NK-92 treated with Interleukin-12 subunit alpha and Interleukin-12 subunit beta, amount 100 ng/mL, for 24 hours (cell line): Measurements from ENCODE around the gene TGOLN2.

Experiments used
- DNase-seq: peaks from one replicate; lab custom pipeline; 2025; lab: John Stamatoyannopoulos, UW

Gene TGOLN2

DNA sequence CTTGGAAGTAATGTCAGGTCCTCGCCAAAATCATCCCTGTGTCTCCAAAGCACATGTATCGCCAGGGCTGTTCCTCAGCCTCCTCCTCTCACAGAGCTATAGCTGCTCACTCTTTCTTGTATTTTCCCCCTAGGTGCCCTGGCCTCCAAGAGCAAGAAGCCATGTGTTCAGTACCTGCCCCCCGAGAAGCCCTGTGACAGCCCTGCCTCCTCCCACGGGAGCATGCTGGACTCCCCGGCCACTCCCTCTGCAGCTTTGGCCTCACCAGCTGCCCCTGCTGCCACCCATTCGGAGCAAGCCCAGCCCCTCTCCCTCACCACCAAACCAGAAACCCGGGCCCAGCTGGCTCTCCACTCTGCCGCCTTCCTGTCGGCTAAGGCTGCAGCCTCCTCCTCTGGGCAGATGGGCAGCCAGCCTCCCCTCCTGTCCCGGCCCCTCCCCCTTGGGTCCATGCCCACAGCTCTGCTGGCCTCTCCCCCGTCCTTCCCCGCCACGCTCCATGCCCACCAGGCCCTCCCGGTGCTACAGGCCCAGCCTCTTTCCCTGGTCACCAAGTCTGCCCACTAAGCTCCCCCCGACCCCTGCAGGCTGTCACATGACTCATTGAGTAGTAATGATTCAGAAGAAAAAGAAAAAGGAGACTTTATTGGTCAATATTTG, 18.8 kb downstream of the TGOLN2 start:
- DNase-seq, result no peak

DNA sequence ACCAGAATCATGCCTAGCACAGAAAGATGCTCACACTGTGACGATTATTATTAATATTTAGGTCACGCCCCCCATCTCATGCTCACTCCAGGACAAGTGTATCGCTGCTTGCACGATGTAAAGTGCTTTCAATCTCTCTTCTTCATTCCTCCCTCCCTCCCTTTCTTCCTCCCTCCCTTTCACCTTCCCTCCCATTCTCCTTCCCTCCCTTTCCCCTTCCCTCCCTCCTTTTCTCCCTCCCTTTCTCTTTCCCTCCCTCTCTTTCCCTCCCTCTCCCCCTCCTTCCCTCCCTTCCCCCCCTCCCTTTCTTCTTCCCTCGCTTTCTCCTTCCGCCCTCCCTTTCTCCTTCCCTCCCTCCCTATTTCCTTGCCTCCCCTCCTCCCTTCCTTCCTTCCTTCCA, 19.6 kb downstream of the TGOLN2 start:
- DNase-seq, result no peak

DNA sequence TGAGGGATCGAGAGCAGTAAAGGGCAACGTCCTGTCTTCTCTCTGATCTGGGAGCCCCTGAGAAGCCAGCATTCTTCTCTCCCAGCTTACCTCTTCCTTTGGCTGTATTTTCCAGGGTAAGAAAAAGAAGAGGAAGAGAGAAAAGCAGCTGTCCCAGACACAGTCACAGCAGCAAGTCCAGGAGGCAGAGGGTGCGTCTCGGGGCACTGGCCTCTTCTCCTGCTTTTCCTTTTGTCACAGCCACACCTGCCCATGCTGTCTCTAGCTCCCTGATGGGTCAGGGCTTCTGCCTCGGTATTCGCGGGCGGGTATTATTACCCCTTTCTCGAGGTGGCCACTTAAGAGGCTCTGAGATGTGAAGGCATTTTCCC, 20.3 kb downstream of the TGOLN2 start:
- no peak for DNase-seq

DNA sequence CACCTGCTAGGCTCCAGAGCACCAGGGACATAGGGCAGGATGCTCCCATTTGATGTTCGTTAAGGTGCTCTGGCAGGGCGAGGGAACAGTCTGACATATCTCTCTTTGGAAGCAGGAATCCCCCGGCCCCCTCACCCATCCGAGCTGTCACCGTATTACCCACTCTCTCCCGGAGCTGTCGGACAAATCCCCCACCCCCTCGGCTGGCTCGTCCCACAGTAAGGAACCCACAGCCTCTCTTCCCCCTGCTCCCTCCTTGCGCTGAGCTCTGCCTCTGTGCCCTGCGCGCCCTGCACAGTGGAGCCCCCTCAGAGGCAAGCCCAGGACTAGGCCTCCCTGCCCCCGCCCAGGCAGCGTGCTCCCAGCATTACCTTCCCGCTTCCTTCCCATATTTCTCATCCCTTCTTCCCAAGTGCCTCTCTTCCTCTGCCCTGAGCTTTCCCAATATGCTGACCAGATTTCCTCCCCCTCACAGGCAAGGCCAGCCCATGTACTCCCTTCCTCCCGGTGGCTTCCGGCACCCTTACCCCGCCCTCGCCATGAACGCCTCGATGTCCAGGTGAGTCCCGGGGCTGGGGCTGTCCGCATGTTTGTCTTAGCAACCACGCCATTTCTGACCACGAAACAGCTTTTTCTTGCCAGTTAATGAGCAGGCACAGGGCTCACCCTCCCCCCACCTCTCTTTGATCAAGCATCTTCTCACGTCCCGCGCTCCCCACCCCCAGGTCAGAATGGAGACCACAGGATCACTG, 23.8 kb downstream of the TGOLN2 start:
- DNase-seq, result no peak

DNA sequence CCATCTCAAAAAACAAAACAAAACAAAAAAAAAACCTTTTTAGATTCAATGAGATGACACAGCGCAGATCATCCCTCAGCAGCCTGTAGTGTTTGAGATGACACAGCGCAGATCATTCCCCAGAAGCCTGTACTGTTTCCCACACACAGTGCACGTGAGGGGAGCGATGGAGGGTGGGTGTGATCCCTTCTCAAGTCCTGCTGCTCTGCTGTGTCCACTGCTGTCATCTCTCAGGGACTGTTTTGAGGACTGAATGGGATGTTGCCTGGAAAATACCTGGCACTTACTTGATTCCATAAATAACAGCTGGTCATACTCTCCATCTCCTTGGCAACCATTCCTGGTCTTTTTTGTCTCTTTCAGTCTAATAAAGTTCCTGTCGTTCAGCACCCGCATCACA, 25.7 kb downstream of the TGOLN2 start:
- no peak for DNase-seq

DNA sequence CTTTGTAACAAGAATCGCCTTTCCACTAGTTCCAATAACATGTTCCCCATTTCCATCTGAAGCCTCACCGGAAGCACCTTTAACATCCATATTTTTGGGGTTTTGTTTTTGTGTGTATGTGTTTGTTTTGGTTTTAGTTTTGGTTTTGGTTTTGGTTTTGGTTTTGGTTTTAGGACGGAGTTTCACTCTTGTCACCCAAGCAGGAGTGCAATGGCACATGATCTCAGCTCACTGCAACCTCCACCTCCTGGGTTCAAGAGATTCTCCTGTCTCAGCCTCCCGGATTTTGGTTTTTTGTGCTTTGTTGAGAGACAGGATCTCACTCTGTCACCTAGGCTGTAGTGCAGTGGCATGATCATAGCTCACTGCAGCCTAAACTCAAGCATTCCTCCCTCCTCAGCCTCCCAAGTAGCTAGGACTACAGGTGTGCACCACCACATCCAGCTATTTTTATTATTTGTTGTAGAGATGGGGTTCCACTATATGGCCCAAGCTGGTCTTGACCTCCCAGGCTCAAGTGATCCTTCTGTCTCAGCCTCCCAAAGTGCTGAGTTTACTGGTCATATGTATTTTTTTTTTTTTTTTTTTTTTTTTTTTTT, 36.3 kb downstream of the TGOLN2 start:
- no peak for DNase-seq

DNA sequence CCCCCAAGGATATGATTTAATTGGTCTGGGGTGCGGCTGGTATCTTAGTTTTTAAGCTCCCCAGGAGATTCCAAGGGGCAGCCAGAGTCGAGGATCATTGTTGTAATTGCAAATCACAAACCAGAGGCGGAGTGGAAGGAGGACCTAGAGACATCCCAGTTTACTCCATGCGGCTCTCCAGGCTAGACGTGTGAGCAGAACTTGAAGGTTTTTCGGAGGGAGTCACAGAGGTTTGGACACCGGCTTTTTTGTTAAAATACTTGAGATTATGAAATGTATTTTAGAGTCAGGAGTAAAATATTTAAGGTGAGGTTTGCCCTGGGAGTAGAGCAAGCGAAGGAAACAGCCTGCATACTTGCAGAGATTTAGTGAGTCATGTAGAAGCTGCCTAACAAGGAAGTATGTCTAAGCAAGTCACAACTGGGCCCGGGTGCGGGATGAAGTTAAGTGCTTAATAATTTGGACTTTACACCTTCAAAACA, 39.5 kb downstream of the TGOLN2 start:
- DNase-seq, result no peak

DNA sequence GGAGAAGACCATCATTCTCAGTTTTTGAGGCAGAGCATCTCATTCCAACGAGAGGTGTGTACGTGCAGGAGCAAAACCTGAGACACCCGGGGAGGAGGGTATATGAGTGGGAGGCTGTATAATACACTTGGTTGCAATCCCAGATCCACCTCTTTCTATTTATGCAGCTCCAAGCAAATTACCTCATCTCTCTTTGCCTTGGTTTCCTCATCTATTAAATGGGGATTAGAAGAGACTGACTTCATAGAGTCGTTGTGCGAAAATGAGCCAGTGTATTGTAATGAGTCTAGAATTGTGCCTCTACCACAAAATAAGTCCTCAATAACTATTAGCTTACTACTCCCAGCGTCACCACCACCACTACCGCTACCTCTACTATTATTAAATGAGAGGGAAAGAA, 40.1 kb downstream of the TGOLN2 start:
- DNase-seq, result no peak

DNA sequence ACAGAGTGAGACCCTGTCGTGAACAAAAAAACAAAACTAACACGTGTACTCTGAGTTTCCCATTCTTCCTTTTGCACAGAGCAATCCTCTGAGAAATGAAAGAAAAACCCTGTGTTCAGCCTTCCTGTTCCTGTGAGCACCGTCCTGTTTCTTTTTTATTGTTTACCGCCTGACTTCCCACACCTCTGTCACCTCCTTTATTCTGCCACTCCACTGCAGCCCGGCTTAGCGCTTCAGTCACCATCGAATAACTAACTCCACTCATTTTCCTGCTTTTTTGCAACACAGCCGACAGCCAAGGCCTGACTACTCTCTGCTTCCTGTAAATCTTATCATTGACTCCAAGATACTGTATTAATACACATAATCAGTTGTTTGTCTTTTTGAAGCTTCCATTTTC, 40.9 kb downstream of the TGOLN2 start:
- DNase-seq, result no peak

DNA sequence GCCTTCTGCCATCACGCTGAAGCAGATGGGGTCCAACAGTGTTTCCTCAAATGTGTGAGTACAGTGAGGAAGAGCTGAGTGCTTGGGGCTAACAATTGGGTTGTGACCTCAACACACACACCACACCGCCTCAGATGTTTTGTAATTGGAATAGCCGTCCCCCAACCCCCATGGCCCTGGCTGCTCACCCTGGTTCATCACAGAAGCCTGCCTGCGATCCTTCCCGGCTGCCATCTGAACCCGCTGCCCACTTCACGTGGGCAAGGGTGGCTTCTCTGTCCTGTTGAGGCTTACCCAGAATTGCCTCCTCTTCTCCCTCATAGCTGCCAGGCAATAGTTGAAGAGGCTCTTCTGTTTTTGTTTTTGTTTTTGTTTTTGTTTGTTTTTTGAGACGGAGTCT, 44.1 kb downstream of the TGOLN2 start:
- DNase-seq, result no peak

DNA sequence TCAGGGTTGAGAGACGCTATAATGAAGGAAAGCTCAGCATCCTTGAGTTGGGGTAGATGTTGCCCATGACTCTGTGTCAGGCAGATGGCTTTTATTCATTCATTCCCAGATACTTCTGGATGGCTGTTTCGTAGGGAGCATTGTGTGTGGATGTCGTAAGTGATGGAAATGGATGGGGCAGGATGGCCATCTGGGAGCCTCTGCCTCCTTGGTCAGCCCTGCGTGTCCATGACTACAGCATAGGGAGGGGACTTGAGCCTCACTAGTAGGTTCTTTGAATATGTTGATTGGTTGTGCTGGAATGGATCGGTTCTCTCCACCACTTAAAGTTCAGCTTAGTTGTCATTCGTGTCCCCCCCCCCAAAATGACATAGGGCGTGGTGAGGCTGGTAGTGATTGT, 44.9 kb downstream of the TGOLN2 start:
- DNase-seq, result no peak

DNA sequence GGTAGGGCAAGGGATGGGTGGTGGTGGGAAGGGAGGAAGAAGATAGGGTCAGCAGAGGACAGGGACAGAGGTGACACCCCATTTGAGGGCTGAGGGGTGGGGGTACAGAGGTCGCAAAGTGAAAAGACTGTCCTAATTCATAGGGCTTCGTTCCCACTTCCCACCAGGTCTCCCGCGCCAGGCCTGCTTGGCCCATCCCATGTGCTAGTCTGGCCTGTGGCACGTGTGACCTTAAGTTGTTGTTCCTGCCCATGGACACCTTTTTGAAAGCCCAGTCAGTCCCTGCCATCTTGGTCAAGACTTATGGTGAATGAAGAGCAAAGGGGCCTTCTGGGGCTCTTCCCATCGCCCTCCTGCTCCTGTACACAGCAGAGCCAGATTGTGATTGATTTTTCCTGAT, 46.2 kb downstream of the TGOLN2 start:
- no peak for DNase-seq

DNA sequence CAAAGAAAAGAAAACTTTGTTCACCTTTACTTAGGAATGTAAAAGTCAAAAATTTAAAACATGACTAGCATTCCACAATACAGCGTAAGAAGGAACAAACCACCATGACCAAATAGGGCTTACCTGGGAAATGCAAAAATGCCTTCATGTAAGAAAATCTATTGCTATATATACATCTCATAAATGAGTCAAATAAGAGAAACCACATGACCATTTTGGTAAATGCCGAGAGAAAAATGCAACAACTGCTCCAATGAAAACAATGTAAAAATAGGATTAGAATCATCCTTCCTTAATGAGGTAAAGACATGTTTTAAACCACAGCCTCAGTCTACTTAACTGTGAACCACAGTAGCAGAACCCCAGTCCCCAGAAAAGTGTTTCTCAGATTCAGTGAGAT, 49.4 kb downstream of the TGOLN2 start:
- no peak for DNase-seq

DNA sequence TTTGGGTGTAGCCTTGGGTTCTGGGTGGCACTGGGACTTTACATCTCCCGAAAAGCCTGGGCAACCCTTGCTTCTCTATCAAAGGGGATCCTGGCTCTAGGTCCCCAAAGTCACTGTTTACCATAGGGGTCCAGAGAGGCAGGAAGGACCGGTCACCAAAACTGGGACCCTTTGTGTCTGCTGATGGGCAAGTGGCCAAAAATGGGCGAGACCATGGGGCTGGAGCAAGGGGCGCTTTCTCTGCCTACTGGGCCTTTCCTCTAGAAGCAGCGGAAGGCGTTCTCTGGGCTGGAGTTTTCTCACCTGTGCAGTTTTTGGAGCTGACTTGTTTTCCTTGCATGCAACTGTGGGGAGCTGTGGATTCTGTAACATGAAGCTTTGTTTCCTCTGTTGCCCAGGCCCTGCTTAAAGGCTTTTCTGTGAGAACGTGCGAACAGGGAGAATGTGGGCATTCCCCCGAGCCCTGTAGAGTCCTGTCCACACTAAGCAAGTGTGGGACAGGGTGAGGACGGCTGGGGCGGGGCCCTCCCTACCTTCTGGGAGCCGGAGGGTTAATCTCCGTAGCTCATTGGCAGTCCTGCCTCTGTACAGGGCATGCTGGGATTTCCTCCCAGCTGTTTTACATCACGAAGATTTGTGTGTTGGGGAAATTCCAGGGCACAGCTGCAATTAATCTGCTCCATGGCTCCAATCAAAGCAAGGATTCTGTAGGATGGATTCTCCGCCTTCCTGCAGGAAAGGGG, 50.2 kb downstream of the TGOLN2 start:
- DNase-seq, result no peak

DNA sequence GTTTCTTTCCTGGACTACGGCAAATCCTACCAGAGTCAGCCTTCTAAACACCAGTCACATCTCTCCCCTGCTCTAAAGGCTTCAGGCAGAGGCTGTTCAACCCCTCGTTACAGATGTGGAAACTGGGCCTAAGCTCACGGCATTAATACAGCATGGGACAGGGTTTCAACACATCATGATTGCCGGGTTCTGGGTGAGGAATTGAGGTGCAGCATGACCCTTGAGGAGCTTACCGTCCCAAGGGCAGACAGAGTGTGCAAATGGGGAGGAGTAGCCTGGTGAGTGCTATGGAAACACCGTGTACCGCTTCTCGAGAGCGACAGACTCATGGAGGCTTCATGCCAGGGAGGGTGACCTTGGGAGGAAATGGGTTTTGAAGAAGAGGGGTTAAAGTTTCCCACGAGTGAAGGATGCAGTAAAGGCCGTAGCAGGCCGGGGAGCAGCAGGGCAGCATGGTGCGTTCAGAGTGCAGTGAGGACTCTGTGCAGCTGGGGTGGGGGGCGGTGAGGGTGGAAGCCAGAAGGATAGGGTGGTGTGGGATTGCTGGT, 51.1 kb downstream of the TGOLN2 start:
- no peak for DNase-seq

DNA sequence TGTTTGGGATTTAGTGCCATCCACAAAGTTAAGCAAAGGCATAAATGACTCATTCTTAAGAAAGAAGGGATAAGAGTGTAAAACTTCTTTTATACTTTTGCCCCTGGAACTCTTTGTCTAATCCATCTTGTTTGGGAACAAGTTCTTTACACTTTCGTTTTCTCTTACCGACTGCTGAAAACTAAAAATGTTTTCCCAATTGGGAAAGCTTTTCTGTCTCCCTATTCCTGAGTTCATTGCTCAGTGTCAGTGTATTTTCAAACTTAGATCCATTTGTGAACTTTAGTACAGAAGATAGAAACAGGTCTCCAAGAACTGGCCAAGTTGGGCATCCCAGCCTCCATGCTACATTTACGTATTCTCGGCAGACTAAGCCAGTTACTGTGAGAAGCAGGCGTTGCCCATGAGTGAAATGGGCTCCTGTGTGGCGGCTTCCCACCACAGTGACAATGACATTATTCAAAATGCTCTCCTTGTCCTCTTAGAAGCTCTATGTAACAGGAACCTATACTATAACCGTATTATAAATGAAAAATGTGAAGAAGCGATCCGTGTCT, 51.7 kb downstream of the TGOLN2 start:
- no peak for DNase-seq

DNA sequence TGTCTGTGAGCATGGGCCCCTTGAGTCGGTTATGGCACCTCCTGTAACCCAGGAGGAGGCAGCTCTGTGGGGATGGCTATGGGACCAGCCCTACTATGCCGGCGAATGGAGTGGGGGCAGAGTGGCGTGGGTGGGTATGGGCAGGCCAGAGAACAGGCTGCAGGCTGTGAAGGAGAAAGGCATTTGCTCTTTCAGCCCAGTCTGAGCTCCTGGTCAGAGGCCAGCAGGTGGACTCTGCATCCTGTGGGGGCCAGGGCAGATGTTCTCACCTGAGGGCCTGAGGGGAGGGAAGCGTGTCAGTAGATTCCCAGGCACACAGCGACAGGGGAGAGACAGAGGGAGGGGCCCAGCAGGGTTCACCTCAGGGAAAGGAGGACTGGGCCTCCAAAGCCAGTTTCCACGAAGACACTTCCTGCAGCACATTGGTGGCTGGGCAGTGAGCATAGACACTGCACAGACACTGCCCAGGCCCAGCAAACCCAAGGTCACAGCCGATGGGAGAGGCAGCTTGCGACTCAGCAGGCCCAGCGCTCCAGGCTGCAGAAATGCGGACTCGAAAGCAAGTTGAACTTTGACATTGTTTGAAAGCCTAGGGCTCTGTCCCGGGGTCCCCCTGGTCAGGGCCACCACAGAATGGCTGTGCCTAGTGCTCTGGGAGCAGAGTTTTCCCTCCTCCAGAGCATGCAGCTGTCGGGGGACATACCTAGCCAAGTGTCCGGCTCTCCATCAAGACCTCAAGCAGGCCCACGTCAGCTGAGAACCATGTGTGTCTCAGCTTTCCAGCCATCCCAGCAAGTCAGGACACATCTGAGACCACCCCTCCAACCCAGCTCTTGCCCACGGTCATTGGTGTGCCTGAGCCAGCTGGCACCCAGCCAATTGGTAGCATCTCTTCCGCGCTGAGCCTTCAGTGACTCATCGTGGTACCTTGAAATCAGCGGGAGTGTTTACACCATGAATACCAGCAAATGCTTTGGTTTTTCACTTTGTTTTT, 53.8 kb downstream of the TGOLN2 start:
- DNase-seq, result no peak

DNA sequence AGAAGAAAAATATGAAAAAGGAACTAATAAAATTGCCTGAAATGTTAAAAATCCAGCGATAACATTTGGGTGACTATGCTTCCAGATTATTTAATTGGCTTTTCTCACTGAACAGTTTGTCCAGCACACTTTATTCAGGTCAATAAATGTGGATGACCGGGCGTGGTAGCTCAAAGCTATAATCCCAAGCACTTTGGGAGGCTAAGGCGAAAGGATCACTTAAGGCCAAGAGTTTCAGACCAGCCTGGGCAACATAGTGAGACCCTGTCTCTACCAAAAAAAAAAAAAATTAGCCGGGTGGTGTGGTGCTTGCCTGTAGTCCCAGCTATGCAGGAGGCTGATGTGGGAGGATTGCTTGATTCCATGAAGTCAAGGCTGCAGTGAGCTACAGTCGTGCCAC, 55.4 kb downstream of the TGOLN2 start:
- no peak for DNase-seq

DNA sequence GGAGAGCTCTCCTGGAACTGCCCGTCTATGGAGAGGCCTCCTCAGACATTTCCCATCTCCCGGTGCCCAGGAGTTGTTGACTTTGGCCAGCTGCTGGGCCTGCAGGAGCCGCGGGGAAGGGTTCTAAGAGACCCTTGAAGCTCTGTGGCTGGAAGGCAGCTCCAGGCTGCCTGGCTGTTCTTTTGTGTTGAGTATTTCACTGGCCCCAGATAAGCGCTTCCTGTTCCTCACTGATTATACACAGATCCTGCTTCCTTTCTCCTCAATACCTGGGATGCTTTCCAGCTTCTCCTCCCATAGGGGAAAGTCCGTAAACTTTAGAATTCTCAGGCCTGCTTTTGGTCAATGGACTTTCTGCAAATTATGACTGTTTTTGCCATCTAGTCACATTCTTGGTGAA, 57.8 kb downstream of the TGOLN2 start:
- no peak for DNase-seq
